Prostate gland (tissue), 2 donors: Measurements from ENCODE around the gene C1orf50. TPM values are rescaled to one million over a fixed set of nuclear protein-coding genes. Genes with fewer than 3 reads are reported as not detected.
"Not testable (repeated sequence)": the region's sequence is repeated elsewhere in the genome, so short reads cannot be mapped to it uniquely, and the experiment has no call there.

Experiments used
- DNase-seq: peaks from one replicate; pipeline ENCODE4 v3.0.0-alpha.2; 2019; ENCODE audit warnings: low spot score
- H3K27ac ChIP-seq, 2 donors: fragments of 200-600 bp; sonication (generic); 2 replicates each; pipeline ENCODE4 v1.5.1; 2017 to 2019
- H3K27me3 ChIP-seq: fragments of 200-600 bp; sonication (generic); replicated peaks from 2 replicates; pipeline ENCODE4 v1.5.1; 2019; ENCODE audit not compliant: insufficient read depth
- H3K36me3 ChIP-seq, 2 donors: fragments of 200-600 bp; sonication (generic); 1 replicate in 1 of 2; 2 replicates in 1 of 2; pipeline versions ENCODE4 v1.5.1 to v1.8.1; 2017 to 2019
- H3K4me1 ChIP-seq: fragments of 200-600 bp; sonication (generic); replicated peaks from 2 replicates; pipeline ENCODE4 v1.5.1; 2019
- H3K4me3 ChIP-seq, 2 donors: fragments of 200-600 bp; sonication (generic); 2 replicates each; pipeline ENCODE4 v1.5.1; 2017 to 2019
- H3K9me3 ChIP-seq: fragments of 200-600 bp; sonication (generic); 2 replicates; pipeline ENCODE4 v1.5.1; 2017
- CTCF ChIP-seq, 4 experiments: fragments of 200-600 bp in 2 of 4; fragments of 450-650 bp in 2 of 4; sonication (generic) in 2 of 4; IDR thresholded peaks; 1 replicate in 3 of 4; 2 replicates in 1 of 4; pipeline ENCODE4 v1.5.1; 2016 to 2019; ENCODE audit warnings: antibody characterized with exemption in 4 of 4, mild to moderate bottlenecking in 2 of 4, moderate library complexity in 2 of 4
- POLR2A ChIP-seq: fragments of 450-650 bp; IDR thresholded peaks from one replicate; pipeline ENCODE4 v1.6.1; 2016; ENCODE audit warnings: antibody characterized with exemption, mild to moderate bottlenecking
- POLR2AphosphoS5 ChIP-seq: sonication (generic); formaldehyde crosslinking; IDR thresholded peaks from one replicate; pipeline ENCODE4 v1.6.1; 2017; ENCODE audit warnings: antibody characterized with exemption
- WGBS: methylation state at CpG from one replicate; pipeline ENCODE4 v1.1.5; 2018; 5-methylcytosine and 5-hydroxymethylcytosine counted together
- intact Hi-C: fragments of 100-400 bp; cut with DNase I; formaldehyde crosslinking; loops from one replicate; pipeline ENCODE4 v1.14.2; 2022
- total RNA-seq, 2 donors: library from RNA; depleted of rRNA; stranded (reverse); fragments of >200 nt; gene quantifications; one replicate each; pipeline ENCODE4 v1.1.0, GENCODE V29; 2016

Gene C1orf50
- total RNA-seq, 2 donors from 2014 or later: 3.3 to 3.6 TPM

DNA sequence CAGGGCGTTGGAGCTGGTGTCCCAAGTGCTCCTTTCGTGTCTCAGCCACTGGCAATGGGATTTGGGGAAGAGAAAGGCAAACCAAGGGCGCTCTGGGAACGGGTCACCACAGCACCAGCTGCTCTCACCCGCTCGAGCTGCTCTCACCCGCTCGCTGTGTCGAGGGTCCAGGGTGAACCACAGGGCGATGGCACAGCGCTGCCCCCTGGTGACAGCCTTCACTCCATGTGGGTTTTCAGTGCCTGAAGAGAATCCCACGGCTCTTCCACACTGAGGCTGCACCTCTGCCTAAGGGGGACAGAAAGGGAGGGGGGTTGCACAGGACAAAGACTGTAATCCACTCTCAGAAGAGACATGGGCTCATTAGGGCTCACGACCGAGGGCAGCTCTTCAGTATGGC lies 19.9 kb upstream of the C1orf50 start:
- no peak for DNase-seq
- Histone ChIP-seq H3K4me3 (no peak overlapping the region), H3K4me1 (no peaks in the 10 kb centered on the region), H3K36me3 (no peaks in the 10 kb centered on the region), H3K27ac (no peak overlapping the region), H3K27me3 (no peaks in the 10 kb centered on the region), H3K9me3 (no peaks in the 10 kb centered on the region)
- 42% methylated on average over 14 of the region's 14 CpGs for WGBS
- TF ChIP-seq POLR2A (no peak), CTCF (IDR thresholded peaks at IDR 0.05) (peak in 3 of 4 experiments; percentile 57 to 75 (median 66)), POLR2AphosphoS5 (no peak)
- intact Hi-C loops: loop anchor here (5.0 kb wide), 1 partner anchor 170 kb away; no protein-coding TSS in a partner anchor

DNA sequence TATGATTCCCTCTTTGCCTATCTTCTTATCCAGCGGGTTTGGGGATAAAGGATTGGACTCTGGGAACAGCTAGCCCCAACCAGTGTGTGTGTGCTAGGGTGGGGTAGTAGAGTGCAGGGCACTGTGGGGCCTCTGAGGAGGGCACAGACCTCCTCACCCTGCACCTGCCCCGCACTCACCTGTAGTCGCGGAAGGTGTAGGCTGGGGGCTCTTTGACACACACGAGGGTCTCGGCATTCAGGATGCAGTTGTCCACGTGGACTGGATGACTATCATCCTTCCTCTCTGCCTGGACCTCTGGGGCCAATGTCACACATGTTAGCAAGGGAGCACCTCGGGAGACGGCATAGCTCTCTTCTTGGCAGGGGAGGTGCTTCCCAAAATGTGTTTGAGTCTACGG lies 19.0 kb upstream of the C1orf50 start:
- no peaks in the 10 kb centered on the region for H3K36me3 ChIP-seq
- no peak for DNase-seq
- no peaks in the 10 kb centered on the region for H3K4me1 ChIP-seq
- TF ChIP-seq CTCF (IDR thresholded peaks at IDR 0.05): no peak
- no peak for TF ChIP-seq POLR2AphosphoS5
- TF ChIP-seq POLR2A: no peak
- no peak overlapping the region for H3K27ac ChIP-seq
- no peak overlapping the region for H3K4me3 ChIP-seq
- no peaks in the 10 kb centered on the region for H3K9me3 ChIP-seq
- WGBS: 81% methylated on average over 10 of the region's 10 CpGs
- intact Hi-C loops: loop anchor here (5.0 kb wide), 1 partner anchor 171 kb away; no protein-coding TSS in a partner anchor
- H3K27me3 ChIP-seq: no peaks in the 10 kb centered on the region

DNA sequence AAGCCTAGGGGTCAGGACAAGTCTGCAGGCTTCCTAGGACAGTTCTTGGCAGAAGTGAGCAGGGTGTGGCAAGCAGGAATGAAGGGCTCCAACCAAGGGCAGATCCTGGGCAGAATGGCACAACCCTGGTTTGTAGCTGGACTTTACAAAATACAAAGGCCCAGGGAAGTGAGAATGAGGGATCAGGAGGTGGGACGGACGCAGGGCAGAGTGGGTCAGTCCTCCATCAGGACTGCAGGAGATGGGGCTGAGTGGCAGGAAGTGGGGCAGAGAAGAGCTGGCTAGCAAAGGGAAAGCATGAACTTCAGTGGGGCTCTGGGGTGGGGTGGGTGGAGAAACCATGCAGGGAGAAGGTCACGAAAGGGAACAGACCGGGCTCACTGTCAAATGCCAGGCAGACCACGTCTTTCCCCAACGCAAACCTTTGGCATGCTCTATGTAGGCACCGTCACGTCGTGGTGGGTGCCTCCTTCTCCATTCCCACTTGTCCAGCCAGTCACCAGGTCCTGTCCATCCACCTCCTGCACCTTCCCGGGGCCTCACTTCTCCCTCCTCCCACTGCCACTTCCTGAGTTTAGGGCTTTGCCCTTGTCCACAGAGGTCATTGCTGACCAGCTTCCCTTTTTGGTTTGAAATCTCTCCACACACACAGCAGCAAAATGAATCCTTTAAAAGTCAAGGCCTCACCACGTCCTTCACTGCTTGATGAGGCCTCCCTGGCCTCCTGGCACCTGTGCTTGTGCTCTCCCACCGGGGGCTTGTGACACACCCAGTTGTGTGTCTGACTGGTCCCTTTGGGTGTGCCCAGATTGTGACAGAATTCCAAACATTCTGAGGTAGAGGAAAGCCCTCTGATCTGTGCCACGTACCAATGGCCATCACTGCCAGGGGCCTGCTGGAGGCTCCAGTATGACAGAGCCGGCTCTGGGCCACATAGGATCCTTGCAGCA lies 18.3 kb upstream of the C1orf50 start:
- Histone ChIP-seq H3K36me3 (no peaks in the 10 kb centered on the region), H3K27me3 (no peaks in the 10 kb centered on the region), H3K9me3 (no peaks in the 10 kb centered on the region), H3K4me1 (no peaks in the 10 kb centered on the region), H3K27ac (no peak overlapping the region), H3K4me3 (no peak overlapping the region)
- TF ChIP-seq POLR2A: no peak
- no peak for TF ChIP-seq CTCF (IDR thresholded peaks at IDR 0.05)
- no peak for TF ChIP-seq POLR2AphosphoS5
- 79% methylated on average over 14 of the region's 14 CpGs for WGBS
- no peak for DNase-seq
- intact Hi-C loops: loop anchor here (5.0 kb wide), 1 partner anchor 171 kb away; no protein-coding TSS in a partner anchor

DNA sequence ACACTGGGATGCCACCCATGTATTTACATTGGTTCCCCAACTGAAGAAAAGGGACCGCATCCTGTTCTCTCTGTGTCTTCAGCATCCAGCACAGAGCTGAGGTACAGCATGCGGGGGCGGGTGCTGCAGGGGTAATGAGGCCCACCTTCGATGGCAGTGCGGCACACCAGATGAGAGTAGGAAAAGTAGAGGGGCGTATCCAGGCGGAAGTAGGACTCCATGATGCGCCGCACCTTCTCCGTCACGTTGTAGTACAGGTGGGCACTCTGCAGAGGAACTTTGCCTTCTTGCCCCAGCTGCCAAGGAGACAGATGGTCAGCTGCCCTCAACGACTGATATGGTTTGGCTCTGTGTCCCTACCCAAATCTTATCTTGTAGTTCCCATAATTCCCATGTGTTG lies 17.0 kb upstream of the C1orf50 start:
- intact Hi-C loops: no loop called here
- Histone ChIP-seq H3K4me3 (no peak overlapping the region), H3K4me1 (no peaks in the 10 kb centered on the region), H3K36me3 (no peaks in the 10 kb centered on the region), H3K27me3 (no peaks in the 10 kb centered on the region), H3K27ac (no peak overlapping the region), H3K9me3 (no peaks in the 10 kb centered on the region)
- TF ChIP-seq POLR2A: no peak
- TF ChIP-seq CTCF (IDR thresholded peaks at IDR 0.05): no peak
- no peak for TF ChIP-seq POLR2AphosphoS5
- no peak for DNase-seq
- 95% methylated on average over 12 of the region's 12 CpGs for WGBS

GRCh38 chr1:42751511-42752070 lies 15.5 kb upstream of the C1orf50 start:
- H3K27ac ChIP-seq, H3K27me3 ChIP-seq, H3K9me3 ChIP-seq, H3K4me1 ChIP-seq, H3K36me3 ChIP-seq, H3K4me3 ChIP-seq, intact Hi-C loops, DNase-seq: not testable (repeated sequence)
- 85% methylated on average over 8 of the region's 8 CpGs for WGBS
